ENCODE measurements around the gene GTF2IRD1.

Gene GTF2IRD1

GRCh38 chr7:74455928-74456327 is 2.2 kb downstream of the GTF2IRD1 start:
- TF ChIP-seq TAF1 (IDR thresholded peaks at IDR 0.05; ENCODE audit: borderline replicate concordance, low read depth, low read length) (no peak), POLR2AphosphoS5 (IDR thresholded peaks at IDR 0.05; ENCODE audit: low read depth, low read length) (no peak), POLR2A (IDR thresholded peaks at IDR 0.05; ENCODE audit: low read depth, low read length) (no peak)
- DNase-seq (ENCODE audit: insufficient read length), result no peak
- no peak for FAIRE-seq

GRCh38 chr7:74457007-74457406 is 3.3 kb downstream of the GTF2IRD1 start:
- FAIRE-seq, result no peak
- TF ChIP-seq POLR2AphosphoS5 (IDR thresholded peaks at IDR 0.05; ENCODE audit: low read depth, low read length), result no peak
- TF ChIP-seq POLR2A (IDR thresholded peaks at IDR 0.05; ENCODE audit: low read depth, low read length), result no peak
- TF ChIP-seq TAF1 (IDR thresholded peaks at IDR 0.05; ENCODE audit: borderline replicate concordance, low read depth, low read length), result no peak

GRCh38 chr7:74461970-74462706 is 8.4 kb downstream of the GTF2IRD1 start:
- FAIRE-seq (peak; percentile 76), DNase-seq (ENCODE audit: insufficient read length) (no peak)
- TF ChIP-seq POLR2A (IDR thresholded peaks at IDR 0.05; ENCODE audit: low read depth, low read length) (no peak), TAF1 (IDR thresholded peaks at IDR 0.05; ENCODE audit: borderline replicate concordance, low read depth, low read length) (no peak), POLR2AphosphoS5 (IDR thresholded peaks at IDR 0.05; ENCODE audit: low read depth, low read length) (no peak)

More at GRCh38 chr7:74457007-74457406, 3.3 kb downstream of the GTF2IRD1 start:
- no peak for DNase-seq (ENCODE audit: insufficient read length)

- TF ChIP-seq TAF1 (IDR thresholded peaks at IDR 0.05; ENCODE audit: borderline replicate concordance, low read depth, low read length) (no peak), POLR2AphosphoS5 (IDR thresholded peaks at IDR 0.05; ENCODE audit: low read depth, low read length) (no peak), POLR2A (IDR thresholded peaks at IDR 0.05; ENCODE audit: low read depth, low read length) (no peak)
- DNase-seq (ENCODE audit: insufficient read length), result no peak
- FAIRE-seq, result no peak
Measured at GRCh38 chr7:74462707-74463100, 9.0 kb downstream of the GTF2IRD1 start.

- no peak for FAIRE-seq
- TF ChIP-seq TAF1 (IDR thresholded peaks at IDR 0.05; ENCODE audit: borderline replicate concordance, low read depth, low read length) (no peak), POLR2A (IDR thresholded peaks at IDR 0.05; ENCODE audit: low read depth, low read length) (no peak), POLR2AphosphoS5 (IDR thresholded peaks at IDR 0.05; ENCODE audit: low read depth, low read length) (no peak)
- DNase-seq (ENCODE audit: insufficient read length), result no peak
Measured at GRCh38 chr7:74464931-74465886, 11.5 kb downstream of the GTF2IRD1 start.

GRCh38 chr7:74466196-74466813 is 12.6 kb downstream of the GTF2IRD1 start:
- DNase-seq (ENCODE audit: insufficient read length) (no peak), FAIRE-seq (no peak)

GRCh38 chr7:74467876-74468275 is 14.2 kb downstream of the GTF2IRD1 start:
- FAIRE-seq (peak; percentile 33), DNase-seq (ENCODE audit: insufficient read length) (no peak)
- TF ChIP-seq TAF1 (IDR thresholded peaks at IDR 0.05; ENCODE audit: borderline replicate concordance, low read depth, low read length) (no peak), POLR2AphosphoS5 (IDR thresholded peaks at IDR 0.05; ENCODE audit: low read depth, low read length) (no peak), POLR2A (IDR thresholded peaks at IDR 0.05; ENCODE audit: low read depth, low read length) (no peak)

More at GRCh38 chr7:74466196-74466813, 12.6 kb downstream of the GTF2IRD1 start:
- no peak for TF ChIP-seq POLR2A (IDR thresholded peaks at IDR 0.05; ENCODE audit: low read depth, low read length)
- no peak for TF ChIP-seq POLR2AphosphoS5 (IDR thresholded peaks at IDR 0.05; ENCODE audit: low read depth, low read length)
- TF ChIP-seq TAF1 (IDR thresholded peaks at IDR 0.05; ENCODE audit: borderline replicate concordance, low read depth, low read length), result no peak

- DNase-seq (ENCODE audit: insufficient read length) (no peak), FAIRE-seq (no peak)
- no peak for TF ChIP-seq POLR2A (IDR thresholded peaks at IDR 0.05; ENCODE audit: low read depth, low read length)
- no peak for TF ChIP-seq POLR2AphosphoS5 (IDR thresholded peaks at IDR 0.05; ENCODE audit: low read depth, low read length)
- no peak for TF ChIP-seq TAF1 (IDR thresholded peaks at IDR 0.05; ENCODE audit: borderline replicate concordance, low read depth, low read length)
Measured at GRCh38 chr7:74470504-74470903, 16.8 kb downstream of the GTF2IRD1 start.

- no peak for DNase-seq (ENCODE audit: insufficient read length)
- TF ChIP-seq TAF1 (IDR thresholded peaks at IDR 0.05; ENCODE audit: borderline replicate concordance, low read depth, low read length), result no peak
- TF ChIP-seq POLR2A (IDR thresholded peaks at IDR 0.05; ENCODE audit: low read depth, low read length), result no peak
- no peak for TF ChIP-seq POLR2AphosphoS5 (IDR thresholded peaks at IDR 0.05; ENCODE audit: low read depth, low read length)
- no peak for FAIRE-seq
Measured at GRCh38 chr7:74473116-74473515, 19.4 kb downstream of the GTF2IRD1 start.

- no peak for DNase-seq (ENCODE audit: insufficient read length)
- TF ChIP-seq TAF1 (IDR thresholded peaks at IDR 0.05; ENCODE audit: borderline replicate concordance, low read depth, low read length) (no peak), POLR2AphosphoS5 (IDR thresholded peaks at IDR 0.05; ENCODE audit: low read depth, low read length) (no peak), POLR2A (IDR thresholded peaks at IDR 0.05; ENCODE audit: low read depth, low read length) (no peak)
- no peak for FAIRE-seq
Measured at GRCh38 chr7:74474271-74474865, 20.7 kb downstream of the GTF2IRD1 start.
